Omental fat pad (tissue), 4 donors: Measurements from ENCODE around the gene MCRIP2. TPM values are rescaled to one million over a fixed set of nuclear protein-coding genes. Genes with fewer than 3 reads are reported as not detected.
"Not testable (repeated sequence)": the region's sequence is repeated elsewhere in the genome, so short reads cannot be mapped to it uniquely, and the experiment has no call there.

Source experiments
- ATAC-seq: fragments of 150-250 bp; one replicate; pipeline ENCODE4 v1.9.1; 2016; ENCODE audit warnings: mild to moderate bottlenecking, moderate library complexity; ENCODE audit not compliant: low FRiP score
- DNase-seq: peaks from one replicate; pipeline ENCODE4 v3.0.0-alpha.2; 2019; ENCODE audit warnings: low spot score
- total RNA-seq, 4 donors: library from RNA; depleted of rRNA; stranded (reverse); fragments of >200 nt; gene quantifications; one replicate each; pipeline ENCODE4 v1.1.0, GENCODE V29; 2016
- TF ChIP-seq, protein P1 (sequence below), 3 donors: fragments of 450-650 bp; IDR thresholded peaks; one replicate each; pipeline ENCODE4 v1.5.1; 2016 to 2017; ENCODE audit warnings: antibody characterized with exemption in 3 of 3, mild to moderate bottlenecking in 3 of 3, moderate library complexity in 2 of 3

MCRIP2 gene
- total RNA-seq, 4 donors from 2014 or later, result 33.3 to 54.7 (median 41.3) TPM

DNA sequence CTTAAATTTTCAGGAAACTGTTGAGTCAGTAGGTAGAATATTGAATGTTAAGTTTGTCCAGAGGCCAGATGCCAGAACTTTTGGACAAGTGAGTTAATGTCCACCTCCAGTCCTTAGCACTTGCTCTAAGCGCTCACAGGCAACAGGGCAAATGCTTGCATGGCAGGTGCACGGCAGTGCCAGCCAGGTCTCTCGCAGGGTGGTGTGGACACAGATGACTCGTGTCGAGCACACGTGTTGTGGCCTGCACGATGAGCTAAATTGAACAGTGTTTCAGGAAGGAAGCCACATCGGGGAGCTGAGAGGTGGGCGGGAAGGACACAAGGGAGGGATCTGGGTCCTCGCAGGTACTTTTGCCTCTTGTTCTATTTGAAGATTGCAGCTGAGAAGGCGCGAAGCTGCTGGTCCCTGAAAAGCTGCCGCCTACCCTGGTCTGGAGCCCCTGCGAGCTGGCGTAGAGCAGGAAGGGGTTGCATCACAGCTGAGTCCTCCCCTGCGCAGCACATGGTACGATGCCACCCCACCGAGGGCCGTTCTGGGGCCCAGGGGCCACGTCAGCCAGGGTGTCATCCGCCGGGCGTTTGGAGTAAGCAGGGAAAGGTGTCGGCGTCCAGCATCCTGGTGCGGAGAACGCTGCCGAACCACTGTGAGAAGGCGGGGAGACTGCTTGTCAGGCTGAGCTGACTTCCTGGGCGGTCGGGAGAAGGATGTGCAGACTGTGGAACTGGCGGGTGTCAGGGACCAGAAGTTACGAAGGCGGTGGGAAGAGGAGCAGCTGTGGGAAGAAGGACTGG lies 45.5 kb upstream of the MCRIP2 start:
- DNase-seq, result no peak
- no peak for ATAC-seq
- TF ChIP-seq, protein P1, sequence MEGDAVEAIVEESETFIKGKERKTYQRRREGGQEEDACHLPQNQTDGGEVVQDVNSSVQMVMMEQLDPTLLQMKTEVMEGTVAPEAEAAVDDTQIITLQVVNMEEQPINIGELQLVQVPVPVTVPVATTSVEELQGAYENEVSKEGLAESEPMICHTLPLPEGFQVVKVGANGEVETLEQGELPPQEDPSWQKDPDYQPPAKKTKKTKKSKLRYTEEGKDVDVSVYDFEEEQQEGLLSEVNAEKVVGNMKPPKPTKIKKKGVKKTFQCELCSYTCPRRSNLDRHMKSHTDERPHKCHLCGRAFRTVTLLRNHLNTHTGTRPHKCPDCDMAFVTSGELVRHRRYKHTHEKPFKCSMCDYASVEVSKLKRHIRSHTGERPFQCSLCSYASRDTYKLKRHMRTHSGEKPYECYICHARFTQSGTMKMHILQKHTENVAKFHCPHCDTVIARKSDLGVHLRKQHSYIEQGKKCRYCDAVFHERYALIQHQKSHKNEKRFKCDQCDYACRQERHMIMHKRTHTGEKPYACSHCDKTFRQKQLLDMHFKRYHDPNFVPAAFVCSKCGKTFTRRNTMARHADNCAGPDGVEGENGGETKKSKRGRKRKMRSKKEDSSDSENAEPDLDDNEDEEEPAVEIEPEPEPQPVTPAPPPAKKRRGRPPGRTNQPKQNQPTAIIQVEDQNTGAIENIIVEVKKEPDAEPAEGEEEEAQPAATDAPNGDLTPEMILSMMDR (IDR thresholded peaks at IDR 0.05), result no peak

- TF ChIP-seq, protein P1 (IDR thresholded peaks at IDR 0.05), result no peak
- no peak for DNase-seq
- no peak for ATAC-seq
Observed at GRCh38 chr16:596736-597060, 44.9 kb upstream of the MCRIP2 start.

DNA sequence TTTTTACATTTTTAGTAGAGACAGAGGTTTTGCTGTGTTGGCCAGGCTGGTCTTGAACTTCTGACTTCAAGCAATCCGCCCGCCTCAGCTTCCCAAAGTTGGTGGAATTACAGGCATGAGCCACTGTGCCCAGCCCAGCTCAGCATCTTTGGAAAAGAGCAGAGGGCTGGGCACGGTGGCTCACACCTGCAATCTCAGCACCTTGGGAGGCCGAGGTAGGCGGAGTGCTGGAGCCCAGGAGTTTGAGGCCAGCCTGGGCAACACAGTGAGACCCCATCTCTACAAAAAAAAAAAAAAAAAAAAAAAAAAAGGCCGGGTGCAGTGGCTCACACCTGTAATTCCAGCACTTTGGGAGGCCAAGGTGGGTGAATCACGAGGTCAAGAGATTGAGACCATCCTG lies 44.0 kb upstream of the MCRIP2 start:
- not testable (repeated sequence) for DNase-seq

DNA sequence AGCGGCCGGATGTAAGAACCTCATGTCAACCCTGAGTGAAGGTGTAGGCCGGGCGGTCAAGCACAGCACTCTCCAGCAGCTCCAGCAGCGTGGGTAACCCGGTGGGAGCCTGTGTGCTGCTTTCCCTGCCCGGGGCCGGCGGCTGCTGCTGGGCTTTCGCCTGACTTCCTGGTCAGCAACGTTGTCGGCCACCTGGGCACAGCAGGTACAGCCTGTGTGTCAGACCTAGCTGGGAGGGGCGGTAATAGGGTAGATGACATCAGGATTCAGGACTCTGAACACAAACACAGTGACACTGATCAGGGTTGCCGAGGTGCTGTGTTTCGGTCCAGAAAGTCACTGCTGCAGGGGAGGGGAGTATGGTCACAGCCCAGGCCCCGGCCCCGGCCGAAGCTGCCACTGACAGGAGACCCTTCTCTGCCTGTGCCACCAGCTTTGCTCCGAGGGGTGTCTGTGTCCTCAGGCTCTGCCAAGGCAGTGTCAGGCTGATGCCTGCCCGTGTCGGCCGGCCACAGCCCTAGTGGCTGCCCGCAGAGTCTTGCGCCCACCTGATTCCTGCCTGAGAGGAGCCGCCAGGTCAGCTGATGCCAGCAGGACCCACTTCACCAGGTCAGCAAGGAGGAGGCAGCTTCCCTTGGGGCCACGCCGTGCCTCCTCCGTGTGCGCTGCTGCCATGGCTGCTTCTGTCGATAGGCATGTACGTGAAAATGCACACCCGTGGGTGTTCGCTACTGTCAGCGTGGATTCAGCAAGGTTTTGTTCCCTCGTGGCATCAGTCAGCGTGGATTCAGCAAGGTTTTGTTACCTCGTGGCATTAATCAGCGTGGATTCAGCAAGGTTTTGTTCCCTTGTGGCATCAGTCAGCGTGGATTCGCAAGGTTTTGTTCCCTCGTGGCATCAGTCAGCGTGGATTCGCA lies 42.5 kb upstream of the MCRIP2 start:
- TF ChIP-seq, protein P1 (IDR thresholded peaks at IDR 0.05), result no peak
- ATAC-seq (no peak), DNase-seq (no peak)

More for the DNA sequence above, 44.0 kb upstream of the MCRIP2 start:
- ATAC-seq, result not testable (repeated sequence)

GRCh38 chr16:600781-601180 lies 40.8 kb upstream of the MCRIP2 start:
- ATAC-seq, result no peak

DNA sequence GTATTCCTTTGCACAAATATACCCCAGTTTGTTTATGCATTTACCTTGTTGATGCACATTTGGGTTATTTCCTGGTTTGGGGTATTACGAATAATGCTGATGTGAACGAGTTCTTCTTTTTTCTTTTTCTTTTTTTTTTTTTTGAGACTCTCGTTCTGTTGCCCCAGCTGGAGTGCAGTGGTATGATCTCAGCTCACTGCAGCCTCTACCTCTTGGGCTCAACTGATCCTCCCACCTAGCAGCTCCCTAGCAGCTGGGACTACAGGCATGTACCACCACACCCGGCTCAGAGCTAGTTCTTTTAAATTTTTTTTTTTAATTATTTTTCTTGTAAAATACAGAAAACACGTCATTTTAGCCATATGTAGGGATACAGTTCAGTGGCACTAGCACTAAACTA lies 37.7 kb upstream of the MCRIP2 start:
- DNase-seq, result no peak
- TF ChIP-seq, protein P1 (IDR thresholded peaks at IDR 0.05), result no peak
- ATAC-seq, result no peak

More at GRCh38 chr16:600781-601180, 40.8 kb upstream of the MCRIP2 start:
- TF ChIP-seq, protein P1 (IDR thresholded peaks at IDR 0.05), result no peak
- DNase-seq, result no peak

DNA sequence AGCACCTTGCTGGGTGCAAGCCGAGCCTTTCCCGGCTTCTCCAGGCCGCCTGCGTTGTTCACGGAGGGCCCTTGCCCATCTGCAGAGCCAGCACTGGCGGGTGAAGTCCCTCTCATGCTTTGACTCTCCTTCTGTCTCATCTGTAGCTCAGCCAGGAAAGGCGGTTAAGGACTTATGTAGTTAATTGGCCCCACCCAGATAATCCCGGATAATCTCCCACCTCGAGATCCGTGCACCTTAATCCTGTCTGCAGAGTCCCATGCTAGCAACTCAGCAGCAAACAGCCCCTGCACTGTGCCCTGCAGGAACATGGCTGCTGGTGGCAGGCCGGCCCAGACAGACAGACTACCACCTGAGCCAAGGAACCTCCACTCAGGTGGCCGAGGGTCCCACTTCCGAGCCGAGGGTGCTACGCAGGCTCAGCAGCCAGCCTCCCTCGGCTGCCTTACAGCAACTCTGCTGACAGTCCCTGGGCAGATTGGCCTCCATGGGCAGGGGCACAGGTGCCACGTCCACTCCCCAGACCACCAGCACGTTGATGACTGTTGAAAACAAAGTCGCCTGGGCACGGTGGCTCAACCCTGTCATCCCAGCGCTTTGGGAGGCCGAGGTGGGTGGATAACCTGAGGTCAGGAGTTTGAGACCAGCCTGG lies 34.8 kb upstream of the MCRIP2 start:
- TF ChIP-seq, protein P1 (IDR thresholded peaks at IDR 0.05), result no peak
- ATAC-seq, result no peak
- DNase-seq, result no peak
